Mesothelial cell of epicardium (in vitro differentiated cells): Measurements from ENCODE around the gene MAGI2. TPM values are rescaled to one million over a fixed set of nuclear protein-coding genes. Genes with fewer than 3 reads are reported as not detected.
"Not testable (repeated sequence)": the region's sequence is repeated elsewhere in the genome, so short reads cannot be mapped to it uniquely, and the experiment has no call there.

Experiments
- DNase-seq, 2 experiments: peaks; one replicate each; pipeline ENCODE4 v3.0.0; 2021; ENCODE audit warnings: low spot score in 2 of 2; ENCODE audit not compliant: unreplicated experiment in 2 of 2
- H3K27ac Mint-ChIP-seq: 2 replicates; pipeline ENCODE4 v1.8.0; 2021; ENCODE audit warnings: mixed read lengths
- H3K27me3 Mint-ChIP-seq: 2 replicates; pipeline ENCODE4 v1.8.0; 2021; ENCODE audit warnings: low read depth, mixed read lengths
- H3K36me3 Mint-ChIP-seq: 2 replicates; pipeline ENCODE4 v1.8.0; 2021; ENCODE audit warnings: mixed read lengths
- H3K4me1 Mint-ChIP-seq: 2 replicates; pipeline ENCODE4 v1.8.0; 2021; ENCODE audit warnings: mixed read lengths
- H3K4me3 Mint-ChIP-seq: 2 replicates; pipeline ENCODE4 v1.8.0; 2021; ENCODE audit warnings: mild to moderate bottlenecking, moderate library complexity, mixed read lengths
- H3K9me3 Mint-ChIP-seq: 2 replicates; pipeline ENCODE4 v1.8.0; 2021; ENCODE audit warnings: mixed read lengths
- total RNA-seq: library from RNA; stranded (reverse); gene quantifications from 3 replicates; pipeline ENCODE4 v1.2.1, GENCODE V29; 2021
- TF ChIP-seq, protein P1 (sequence below): fragments of 200-600 bp; sonication (generic); IDR thresholded peaks from one replicate; pipeline ENCODE4 v1.5.0; 2021; ENCODE audit warnings: antibody characterized with exemption; ENCODE audit not compliant: unreplicated experiment

MAGI2 gene
- total RNA-seq, 1 donor from 2014 or later = 38.4 TPM

- Mint-ChIP-seq H3K9me3 (peaks cover 23% of the 10 kb centered on the region), H3K4me1 (no peaks in the 10 kb centered on the region), H3K36me3 (no peaks in the 10 kb centered on the region), H3K4me3 (no peak overlapping the region), H3K27me3 (no peaks in the 10 kb centered on the region), H3K27ac (no peak overlapping the region)
- TF ChIP-seq, protein P1, sequence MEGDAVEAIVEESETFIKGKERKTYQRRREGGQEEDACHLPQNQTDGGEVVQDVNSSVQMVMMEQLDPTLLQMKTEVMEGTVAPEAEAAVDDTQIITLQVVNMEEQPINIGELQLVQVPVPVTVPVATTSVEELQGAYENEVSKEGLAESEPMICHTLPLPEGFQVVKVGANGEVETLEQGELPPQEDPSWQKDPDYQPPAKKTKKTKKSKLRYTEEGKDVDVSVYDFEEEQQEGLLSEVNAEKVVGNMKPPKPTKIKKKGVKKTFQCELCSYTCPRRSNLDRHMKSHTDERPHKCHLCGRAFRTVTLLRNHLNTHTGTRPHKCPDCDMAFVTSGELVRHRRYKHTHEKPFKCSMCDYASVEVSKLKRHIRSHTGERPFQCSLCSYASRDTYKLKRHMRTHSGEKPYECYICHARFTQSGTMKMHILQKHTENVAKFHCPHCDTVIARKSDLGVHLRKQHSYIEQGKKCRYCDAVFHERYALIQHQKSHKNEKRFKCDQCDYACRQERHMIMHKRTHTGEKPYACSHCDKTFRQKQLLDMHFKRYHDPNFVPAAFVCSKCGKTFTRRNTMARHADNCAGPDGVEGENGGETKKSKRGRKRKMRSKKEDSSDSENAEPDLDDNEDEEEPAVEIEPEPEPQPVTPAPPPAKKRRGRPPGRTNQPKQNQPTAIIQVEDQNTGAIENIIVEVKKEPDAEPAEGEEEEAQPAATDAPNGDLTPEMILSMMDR = no peak
- no peak for DNase-seq
These were observed 1451.4 kb downstream of the MAGI2 start for GRCh38 chr7:78002021-78002420.

DNA sequence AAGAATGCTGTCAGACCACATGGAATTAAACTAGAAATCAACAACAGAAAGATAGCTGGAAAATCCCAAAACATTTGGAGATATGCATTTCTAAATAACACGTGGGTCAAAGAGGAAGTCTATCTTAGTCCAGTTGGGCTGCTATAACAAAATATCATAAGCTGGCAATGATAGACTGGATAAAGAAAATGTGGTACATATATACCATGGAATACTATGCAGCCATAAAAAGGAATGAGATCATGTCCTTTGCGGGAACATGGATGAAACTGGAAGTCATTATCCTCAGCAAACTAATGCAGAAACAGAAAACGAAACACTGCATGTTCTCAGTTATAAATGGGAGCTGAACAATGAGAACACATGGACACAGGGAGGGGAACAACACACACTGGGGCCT lies 1454.3 kb downstream of the MAGI2 start:
- H3K4me3 Mint-ChIP-seq, H3K27me3 Mint-ChIP-seq, H3K36me3 Mint-ChIP-seq, H3K4me1 Mint-ChIP-seq, DNase-seq, H3K27ac Mint-ChIP-seq: not testable (repeated sequence)
- peaks cover 19% of the 10 kb centered on the region for H3K9me3 Mint-ChIP-seq

DNA sequence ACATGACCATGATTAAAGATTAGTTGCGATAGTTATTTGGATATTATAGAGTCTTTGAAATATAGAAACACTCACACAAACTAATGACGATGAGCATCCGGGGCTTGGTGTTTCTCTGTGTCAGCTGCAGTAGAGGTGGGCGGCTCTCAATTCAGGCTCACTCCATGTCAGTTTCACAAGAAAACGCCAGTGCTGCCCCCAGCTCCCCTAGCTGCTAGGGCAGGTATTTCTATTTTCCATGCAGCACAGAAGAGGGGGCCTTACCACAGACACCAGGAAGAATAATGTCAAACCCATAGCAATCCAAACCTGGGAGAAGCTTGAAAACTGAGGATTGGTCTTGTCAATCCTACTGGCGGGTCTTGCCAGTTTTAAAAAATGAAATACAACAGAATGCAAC lies 1457.8 kb downstream of the MAGI2 start:
- H3K36me3 Mint-ChIP-seq = no peaks in the 10 kb centered on the region
- no peak overlapping the region for H3K27ac Mint-ChIP-seq
- no peaks in the 10 kb centered on the region for H3K4me1 Mint-ChIP-seq
- DNase-seq = no peak
- peaks cover 13% of the 10 kb centered on the region for H3K9me3 Mint-ChIP-seq
- H3K27me3 Mint-ChIP-seq = no peaks in the 10 kb centered on the region
- TF ChIP-seq, protein P1 = no peak
- no peak overlapping the region for H3K4me3 Mint-ChIP-seq

DNA sequence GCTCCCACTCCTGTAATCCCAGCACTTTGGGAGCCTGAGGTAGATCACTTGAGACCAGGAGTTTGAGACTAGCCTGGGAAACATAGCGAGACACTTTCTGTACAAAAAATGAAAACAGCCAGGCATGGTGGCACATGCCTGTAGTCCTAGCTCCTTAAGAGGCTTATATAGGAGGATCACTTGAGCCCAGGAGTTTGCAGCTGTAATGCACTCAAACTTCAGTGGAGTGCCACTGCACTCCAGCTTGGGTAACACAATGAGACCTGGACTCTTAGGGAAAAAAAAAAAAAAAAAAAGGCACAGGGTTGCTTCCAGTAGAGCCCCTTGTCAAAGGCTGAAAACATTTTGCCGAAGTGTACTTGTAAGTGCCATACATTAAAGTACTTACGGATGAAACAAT lies 1459.6 kb downstream of the MAGI2 start:
- Mint-ChIP-seq H3K4me1 (no peaks in the 10 kb centered on the region), H3K9me3 (peaks cover 14% of the 10 kb centered on the region), H3K27me3 (no peaks in the 10 kb centered on the region), H3K27ac (no peak overlapping the region), H3K4me3 (no peak overlapping the region), H3K36me3 (no peaks in the 10 kb centered on the region)
- no peak for DNase-seq
- TF ChIP-seq, protein P1 = no peak

- TF ChIP-seq, protein P1 = no peak
- no peaks in the 10 kb centered on the region for H3K27me3 Mint-ChIP-seq
- H3K4me1 Mint-ChIP-seq = no peaks in the 10 kb centered on the region
These were observed 1461.8 kb downstream of the MAGI2 start for GRCh38 chr7:77991656-77992055.

GRCh38 chr7:77989981-77990566 lies 1463.4 kb downstream of the MAGI2 start:
- Mint-ChIP-seq H3K4me3 (no peak overlapping the region), H3K9me3 (peaks cover 15% of the 10 kb centered on the region), H3K27me3 (no peaks in the 10 kb centered on the region), H3K36me3 (no peaks in the 10 kb centered on the region), H3K27ac (no peak overlapping the region), H3K4me1 (no peaks in the 10 kb centered on the region)
- TF ChIP-seq, protein P1 = no peak
- DNase-seq = no peak

More at GRCh38 chr7:77991656-77992055, 1461.8 kb downstream of the MAGI2 start:
- Mint-ChIP-seq H3K36me3 (no peaks in the 10 kb centered on the region), H3K27ac (no peak overlapping the region), H3K9me3 (peaks cover 15% of the 10 kb centered on the region), H3K4me3 (no peak overlapping the region)
- DNase-seq = no peak
